HEK293 (cell line): ENCODE data around the gene AHCYL2.

Source experiments
- CTCF ChIA-PET: fragments of 350-600 bp; formaldehyde crosslinking; extraction: SDS; loops from one replicate; lab custom pipeline; 2021; ENCODE audit warnings: antibody characterized with exemption; lab: Yijun Ruan, JAX
- POLR2A ChIA-PET: fragments of 300-600 bp; formaldehyde crosslinking; extraction: SDS; loops from one replicate; lab custom pipeline; 2020; ENCODE audit warnings: antibody characterized with exemption, inconsistent platforms; lab: Yijun Ruan, JAX
- H3K27ac ChIP-seq: fragments of 200-500 bp; sonication (Bioruptor generic); 2 replicates; pipeline ENCODE4 v1.5.1; 2014; ENCODE audit warnings: low read depth, low read length, control low read depth, inconsistent platforms; ENCODE audit errors: extremely low read depth
- H3K36me3 ChIP-seq, 2 experiments: fragments of 200-500 bp in 1 of 2; sonication (Bioruptor generic) in 1 of 2; 1 replicate in 1 of 2; 2 replicates in 1 of 2; pipeline ENCODE4 v1.5.1; 2014 to 2017; ENCODE audit warnings: inconsistent platforms in 2 of 2, low read length in 2 of 2; ENCODE audit not compliant: control insufficient read depth in 2 of 2, insufficient read depth in 1 of 2
- H3K4me1 ChIP-seq: fragments of 200-500 bp; sonication (Bioruptor generic); 2 replicates; pipeline ENCODE4 v1.5.1; 2014; ENCODE audit warnings: mild to moderate bottlenecking, low read length, inconsistent platforms; ENCODE audit not compliant: control insufficient read depth, insufficient read depth
- H3K4me3 ChIP-seq: 2 replicates; pipeline ENCODE4 v1.5.1; 2011; ENCODE audit warnings: low read depth, mild to moderate bottlenecking, control low read depth, low read length, moderate library complexity
- H3K9me3 ChIP-seq: fragments of 200-500 bp; sonication (Bioruptor generic); 2 replicates; pipeline ENCODE4 v1.5.1; 2014; ENCODE audit warnings: low read depth, low read length, inconsistent platforms; ENCODE audit not compliant: control insufficient read depth, insufficient read depth
- GLIS1 ChIP-seq: fragments of 450-650 bp; formaldehyde crosslinking; IDR thresholded peaks from 2 replicates; pipeline ENCODE4 v1.5.1; 2016; ENCODE audit warnings: missing biosample characterization, missing genetic modification characterization
- HOXA7 ChIP-seq: sonication (generic); formaldehyde crosslinking; IDR thresholded peaks from 2 replicates; pipeline ENCODE4 v1.8.1; 2022; ENCODE audit warnings: missing genetic modification reagents, borderline replicate concordance
- REPIN1 ChIP-seq: fragments of 450-650 bp; formaldehyde crosslinking; IDR thresholded peaks from 2 replicates; pipeline ENCODE4 v1.5.1; 2017; ENCODE audit warnings: missing biosample characterization, missing genetic modification characterization, low read depth
- YY1 ChIP-seq: fragments of 450-650 bp; formaldehyde crosslinking; IDR thresholded peaks from 2 replicates; pipeline ENCODE4 v1.5.1; 2018; ENCODE audit warnings: missing biosample characterization, missing genetic modification characterization
- ZBTB1 ChIP-seq: fragments of 450-650 bp; formaldehyde crosslinking; IDR thresholded peaks from 2 replicates; pipeline ENCODE4 v1.5.1; 2016; ENCODE audit warnings: missing biosample characterization, missing genetic modification characterization
- ZFP37 ChIP-seq: fragments of 450-650 bp; formaldehyde crosslinking; IDR thresholded peaks from 2 replicates; pipeline ENCODE4 v1.5.1; 2016; ENCODE audit warnings: missing biosample characterization, missing genetic modification characterization
- ZNF10 ChIP-seq: fragments of 450-650 bp; formaldehyde crosslinking; IDR thresholded peaks from 2 replicates; pipeline ENCODE4 v1.5.1; 2017; ENCODE audit warnings: missing biosample characterization, missing genetic modification characterization
- ZNF140 ChIP-seq: fragments of 450-650 bp; formaldehyde crosslinking; IDR thresholded peaks from 2 replicates; pipeline ENCODE4 v1.5.1; 2016; ENCODE audit warnings: missing biosample characterization, missing genetic modification characterization
- ZNF248 ChIP-seq: fragments of 450-650 bp; formaldehyde crosslinking; IDR thresholded peaks from 2 replicates; pipeline ENCODE4 v1.5.1; 2017; ENCODE audit warnings: missing biosample characterization, missing genetic modification characterization
- ZNF266 ChIP-seq: fragments of 450-650 bp; formaldehyde crosslinking; IDR thresholded peaks from 2 replicates; pipeline ENCODE4 v1.5.1; 2016; ENCODE audit warnings: missing biosample characterization, missing genetic modification characterization, low read depth
- ZNF366 ChIP-seq: fragments of 450-650 bp; formaldehyde crosslinking; conservative IDR thresholded peaks from 2 replicates; pipeline ENCODE4 v1.5.1; 2016; ENCODE audit warnings: missing biosample characterization, missing genetic modification characterization
- ZNF416 ChIP-seq: fragments of 450-650 bp; formaldehyde crosslinking; IDR thresholded peaks from 2 replicates; pipeline ENCODE4 v1.5.1; 2016; ENCODE audit warnings: missing biosample characterization, missing genetic modification characterization
- ZNF449 ChIP-seq: fragments of 450-650 bp; formaldehyde crosslinking; IDR thresholded peaks from 2 replicates; pipeline ENCODE4 v1.5.1; 2017; ENCODE audit warnings: missing biosample characterization, mild to moderate bottlenecking, missing genetic modification characterization, moderate library complexity
- ZNF514 ChIP-seq: fragments of 450-650 bp; formaldehyde crosslinking; IDR thresholded peaks from 2 replicates; pipeline ENCODE4 v1.5.1; 2016; ENCODE audit warnings: missing biosample characterization, missing genetic modification characterization
- ZNF521 ChIP-seq: fragments of 450-650 bp; formaldehyde crosslinking; IDR thresholded peaks from 2 replicates; pipeline ENCODE4 v1.5.1; 2017; ENCODE audit warnings: missing biosample characterization, mild to moderate bottlenecking, missing genetic modification characterization
- ZNF544 ChIP-seq: fragments of 450-650 bp; formaldehyde crosslinking; IDR thresholded peaks from 2 replicates; pipeline ENCODE4 v1.5.0; 2017; ENCODE audit warnings: missing biosample characterization, missing genetic modification characterization
- ZSCAN16 ChIP-seq: fragments of 450-650 bp; formaldehyde crosslinking; IDR thresholded peaks from 2 replicates; pipeline ENCODE4 v1.5.1; 2016; ENCODE audit warnings: missing biosample characterization, missing genetic modification characterization
- TF ChIP-seq, protein P1 (sequence below): fragments of 450-650 bp; formaldehyde crosslinking; IDR thresholded peaks from 2 replicates; pipeline ENCODE4 v1.5.1; 2016; ENCODE audit warnings: missing biosample characterization, missing genetic modification characterization

AHCYL2 gene

GRCh38 chr7:129210989-129211312 lies 13.9 kb upstream of the AHCYL2 start:
- Histone ChIP-seq H3K27ac (no peak overlapping the region), H3K4me1 (no peaks in the 10 kb centered on the region), H3K4me3 (no peak overlapping the region), H3K9me3 (no peaks in the 10 kb centered on the region), H3K36me3 (peaks cover 0 to 58% of the 10 kb centered on the region in 2 experiments; a peak in 2 of 3 replicates)
- CTCF ChIA-PET = interaction anchor here (0.6 to 7.2 kb wide), 19 partner anchors 8 to 292 kb away, joined by 3 to 69 read pairs (median 3); no protein-coding TSS in a partner anchor
- TF ChIP-seq ZNF366 (tag by site-specific recombination) = no peak
- TF ChIP-seq ZNF248 (tag by site-specific recombination) = no peak
- no peak for TF ChIP-seq ZNF416 (tag by site-specific recombination)
- POLR2A ChIA-PET = no interaction called here

- no peak for TF ChIP-seq ZNF521 (tag by site-specific recombination)
- TF ChIP-seq ZBTB1 (tag by site-specific recombination) = no peak
- no peak for TF ChIP-seq ZNF10
- TF ChIP-seq HOXA7 (CRISPR knock-in tag) = no peak
- TF ChIP-seq ZNF449 (tag by site-specific recombination) = no peak
- TF ChIP-seq GLIS1 (tag by site-specific recombination) = no peak
- TF ChIP-seq ZNF544 (tag by site-specific recombination) = no peak
- no peak for TF ChIP-seq ZFP37 (tag by site-specific recombination)
- no peak for TF ChIP-seq ZNF514 (tag by site-specific recombination)
- H3K4me1 ChIP-seq = no peaks in the 10 kb centered on the region
- ChIA-PET CTCF (interaction anchor here (0.5 to 7.2 kb wide), 6 partner anchors 9 to 1153 kb away, joined by 3 to 69 read pairs (median 4); no protein-coding TSS in a partner anchor), POLR2A (no interaction called here)
- no peak overlapping the region for H3K27ac ChIP-seq
- no peak overlapping the region for H3K4me3 ChIP-seq
- H3K9me3 ChIP-seq = no peaks in the 10 kb centered on the region
- H3K36me3 ChIP-seq = peaks cover 0 to 49% of the 10 kb centered on the region in 2 experiments; a peak in 2 of 3 replicates
Observed at GRCh38 chr7:129212126-129212525, 12.7 kb upstream of the AHCYL2 start.

- ChIA-PET CTCF (interaction anchor here (0.6 to 7.2 kb wide), 3 partner anchors 49 to 1153 kb away, joined by 3 to 69 read pairs (median 4); no protein-coding TSS in a partner anchor), POLR2A (no interaction called here)
- Histone ChIP-seq H3K4me1 (no peaks in the 10 kb centered on the region), H3K36me3 (peaks cover 0 to 45% of the 10 kb centered on the region in 2 experiments; a peak in 2 of 3 replicates), H3K9me3 (no peaks in the 10 kb centered on the region), H3K27ac (no peak overlapping the region), H3K4me3 (no peak overlapping the region)
- TF ChIP-seq ZNF266 (tag by site-specific recombination) = no peak
- TF ChIP-seq REPIN1 (tag by site-specific recombination) = no peak
- TF ChIP-seq ZNF140 (tag by site-specific recombination) = no peak
- TF ChIP-seq YY1 = no peak
- TF ChIP-seq, protein P1, sequence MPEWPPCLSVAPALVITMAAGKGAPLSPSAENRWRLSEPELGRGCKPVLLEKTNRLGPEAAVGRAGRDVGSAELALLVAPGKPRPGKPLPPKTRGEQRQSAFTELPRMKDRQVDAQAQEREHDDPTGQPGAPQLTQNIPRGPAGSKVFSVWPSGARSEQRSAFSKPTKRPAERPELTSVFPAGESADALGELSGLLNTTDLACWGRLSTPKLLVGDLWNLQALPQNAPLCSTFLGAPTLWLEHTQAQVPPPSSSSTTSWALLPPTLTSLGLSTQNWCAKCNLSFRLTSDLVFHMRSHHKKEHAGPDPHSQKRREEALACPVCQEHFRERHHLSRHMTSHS = no peak
- no peak for TF ChIP-seq ZBTB1 (tag by site-specific recombination)
- TF ChIP-seq ZSCAN16 (tag by site-specific recombination) = no peak
- TF ChIP-seq, all 188 proteins: peak for 0
Observed at GRCh38 chr7:129212596-129212995, 12.2 kb upstream of the AHCYL2 start.
